HG03139 (cell line): ENCODE measurements around the gene EEF2K.

ENCODE experiments used
- ATAC-seq: cut with Tn5 transposase; IDR thresholded peaks from one replicate; pipeline ENCODE4 v1.9.1; 2021; ENCODE audit not compliant: unreplicated experiment

The EEF2K gene

GRCh38 chr16:22314661-22315626 is 108.9 kb downstream of the EEF2K start:
- ATAC-seq = no peak

DNA sequence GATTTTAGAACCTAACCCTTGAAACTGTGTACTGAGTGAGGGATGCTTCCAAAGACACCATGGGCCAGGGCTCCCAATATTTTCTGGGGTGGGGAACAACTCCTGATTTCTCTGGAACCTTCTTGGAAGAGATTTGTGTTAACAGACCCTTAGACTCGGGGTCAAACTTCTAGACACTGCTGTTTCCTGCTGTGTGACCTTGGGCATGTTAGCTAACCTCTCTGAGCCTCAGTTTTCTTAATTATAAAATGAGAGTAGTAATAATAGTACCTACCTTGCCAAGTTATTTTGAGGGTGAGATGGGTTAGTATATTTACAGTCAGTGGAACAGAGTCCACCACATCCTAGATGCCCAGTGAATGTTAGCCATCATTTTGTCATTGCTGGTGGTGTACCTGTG is 109.9 kb downstream of the EEF2K start:
- ATAC-seq = no peak

DNA sequence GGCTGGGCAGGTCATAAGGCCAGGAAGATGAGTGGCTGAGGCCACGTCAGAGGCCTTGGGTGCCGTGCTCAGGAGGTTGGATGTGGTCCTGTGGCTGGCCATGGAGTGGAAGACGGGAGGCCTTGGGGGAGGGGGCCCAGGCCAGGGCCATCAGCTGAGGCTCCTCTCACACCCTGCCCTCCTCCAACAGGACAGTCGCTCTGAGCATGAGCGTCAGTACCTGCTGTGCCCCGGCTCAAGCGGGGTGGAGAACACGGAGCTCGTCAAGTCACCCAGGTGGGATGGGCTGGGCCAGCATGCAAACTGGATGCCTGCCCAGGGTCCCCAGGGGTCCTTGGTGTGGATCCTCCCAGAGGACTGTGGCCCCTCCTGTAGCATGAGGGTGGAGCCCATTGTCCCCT is 110.3 kb downstream of the EEF2K start:
- ATAC-seq = no peak

DNA sequence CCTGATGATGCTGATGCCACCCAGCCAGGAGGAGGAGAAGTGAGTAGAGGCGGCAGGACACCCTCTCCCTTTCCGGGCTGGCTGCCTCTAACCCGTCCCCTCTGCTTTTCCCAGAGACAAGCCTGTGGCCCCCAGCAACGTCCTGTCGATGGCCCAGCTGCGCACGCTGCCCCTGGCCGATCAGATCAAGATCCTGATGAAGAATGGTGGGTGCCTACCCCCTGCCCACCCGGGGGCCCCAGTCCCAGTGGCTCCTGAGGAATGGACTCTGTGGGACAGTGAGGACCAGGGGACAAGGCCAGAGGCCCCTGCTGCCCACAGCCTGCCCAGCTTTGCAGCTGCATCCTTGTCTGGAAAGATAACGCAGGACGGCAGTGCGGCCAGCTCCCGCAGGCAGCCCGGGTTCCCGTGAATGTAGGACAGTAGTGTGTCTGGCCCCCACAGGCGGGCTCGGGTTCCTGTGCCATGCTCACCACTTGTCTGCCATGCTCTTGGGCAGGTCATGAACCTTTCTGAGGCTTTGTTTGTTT is 111.0 kb downstream of the EEF2K start:
- no peak for ATAC-seq

- no peak for ATAC-seq
These were observed 111.5 kb downstream of the EEF2K start for GRCh38 chr16:22317625-22318024.

GRCh38 chr16:22318690-22319358 is 112.7 kb downstream of the EEF2K start:
- ATAC-seq = no peak

DNA sequence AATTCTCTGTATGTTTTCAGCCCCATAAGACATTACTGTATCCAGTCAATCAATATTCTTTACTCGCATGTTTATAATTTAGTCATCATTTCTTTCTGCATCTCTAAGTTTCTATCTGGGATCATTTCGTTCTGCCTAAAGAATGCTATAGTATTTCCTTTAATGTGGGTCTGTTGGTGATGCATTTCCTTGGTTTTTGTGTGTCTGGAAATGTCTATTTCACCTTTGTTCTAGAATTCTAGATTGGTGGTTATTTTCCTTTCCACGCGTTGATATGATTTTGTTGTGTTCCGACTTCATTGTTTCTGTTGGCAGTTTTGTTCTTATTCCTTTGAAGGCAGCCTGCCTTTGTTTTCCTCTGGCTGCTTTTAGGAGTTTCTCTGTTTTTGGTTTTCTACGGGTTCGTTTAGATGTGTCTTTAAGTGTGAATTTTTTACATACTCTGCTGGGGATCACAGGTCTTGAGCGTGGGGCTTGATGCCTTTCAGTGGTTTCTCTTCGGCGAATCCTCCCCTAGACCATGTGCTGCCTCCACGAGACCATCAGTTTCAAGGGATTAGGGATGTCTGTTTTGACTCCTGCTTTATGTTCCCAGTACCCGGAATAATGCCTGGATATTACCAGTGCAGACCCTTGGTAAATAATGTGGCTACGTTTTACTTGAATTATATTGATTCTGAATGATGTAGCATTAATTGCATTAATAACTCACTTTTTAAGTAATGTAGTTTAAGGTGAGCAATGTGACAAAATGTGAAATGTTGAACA is 114.7 kb downstream of the EEF2K start:
- no peak for ATAC-seq

GRCh38 chr16:22321340-22322001 is 115.4 kb downstream of the EEF2K start:
- ATAC-seq = no peak

DNA sequence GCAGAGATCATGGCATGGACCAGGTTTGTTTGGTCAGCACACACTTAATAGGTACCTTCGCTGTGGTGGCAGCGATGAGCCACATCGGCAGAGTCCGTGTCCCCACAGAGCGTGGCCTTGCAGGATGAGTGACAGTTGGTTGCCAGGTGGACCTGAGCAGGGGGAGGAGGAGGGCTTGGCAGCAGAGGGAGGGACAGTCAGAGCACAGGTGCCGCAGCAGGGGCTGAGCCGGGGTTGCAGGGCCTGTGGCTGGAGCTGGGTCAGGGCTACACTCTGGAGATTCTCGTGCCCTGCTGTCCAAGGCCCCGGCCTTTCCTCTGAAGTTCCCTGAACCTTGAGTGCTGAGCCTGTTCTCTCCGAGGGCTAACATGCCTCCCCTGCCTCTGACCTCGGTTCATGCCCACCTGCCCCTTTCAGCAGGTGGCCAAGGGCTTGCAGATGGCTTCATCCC is 116.0 kb downstream of the EEF2K start:
- no peak for ATAC-seq

- ATAC-seq = no peak
These were observed 116.7 kb downstream of the EEF2K start for GRCh38 chr16:22322741-22323140.

- no peak for ATAC-seq
These were observed 117.3 kb downstream of the EEF2K start for GRCh38 chr16:22323173-22323958.

GRCh38 chr16:22323959-22324786 is 118.1 kb downstream of the EEF2K start:
- ATAC-seq = no peak

DNA sequence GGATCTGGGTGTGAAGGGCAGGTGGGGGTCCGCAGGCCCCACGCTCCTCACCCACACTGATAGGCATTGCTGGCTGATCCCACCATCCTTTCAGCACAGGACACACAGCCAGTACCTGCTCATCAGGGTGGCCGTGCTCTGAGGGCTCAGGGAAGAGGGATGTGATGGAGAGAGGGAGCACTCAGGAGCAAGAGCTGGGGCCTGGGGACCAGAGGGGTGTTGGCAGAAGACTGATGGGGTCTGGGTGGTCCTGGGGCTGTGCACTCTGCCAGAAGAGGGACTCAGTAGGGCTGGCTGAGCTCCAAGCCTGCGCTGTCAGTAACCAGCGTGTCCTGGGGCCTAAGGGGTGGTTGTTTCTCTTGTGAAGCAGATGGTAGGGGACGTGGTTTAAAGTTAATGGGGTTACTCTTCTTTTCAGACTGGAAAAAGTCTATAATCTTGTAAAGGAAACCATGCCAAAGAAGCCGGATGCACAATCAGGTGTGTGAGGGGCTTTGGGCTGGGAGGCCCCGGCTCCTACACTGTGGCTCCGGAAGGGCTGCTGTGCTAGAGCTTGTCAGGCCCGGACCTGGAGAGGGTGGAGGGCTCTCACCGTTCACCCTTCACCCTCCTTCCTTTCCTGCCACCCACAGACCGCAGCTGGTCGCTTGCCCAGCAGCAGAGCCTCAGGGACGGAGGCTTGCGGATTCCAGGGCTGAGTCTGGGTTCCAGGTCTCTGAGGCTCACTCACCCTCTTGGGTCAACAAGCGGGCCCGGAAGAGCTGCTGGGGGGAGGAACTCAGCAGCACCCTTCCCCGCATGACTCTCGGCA is 118.9 kb downstream of the EEF2K start:
- ATAC-seq = no peak

- no peak for ATAC-seq
These were observed 119.7 kb downstream of the EEF2K start for GRCh38 chr16:22325598-22326368.

GRCh38 chr16:22326369-22326652 is 120.2 kb downstream of the EEF2K start:
- no peak for ATAC-seq

DNA sequence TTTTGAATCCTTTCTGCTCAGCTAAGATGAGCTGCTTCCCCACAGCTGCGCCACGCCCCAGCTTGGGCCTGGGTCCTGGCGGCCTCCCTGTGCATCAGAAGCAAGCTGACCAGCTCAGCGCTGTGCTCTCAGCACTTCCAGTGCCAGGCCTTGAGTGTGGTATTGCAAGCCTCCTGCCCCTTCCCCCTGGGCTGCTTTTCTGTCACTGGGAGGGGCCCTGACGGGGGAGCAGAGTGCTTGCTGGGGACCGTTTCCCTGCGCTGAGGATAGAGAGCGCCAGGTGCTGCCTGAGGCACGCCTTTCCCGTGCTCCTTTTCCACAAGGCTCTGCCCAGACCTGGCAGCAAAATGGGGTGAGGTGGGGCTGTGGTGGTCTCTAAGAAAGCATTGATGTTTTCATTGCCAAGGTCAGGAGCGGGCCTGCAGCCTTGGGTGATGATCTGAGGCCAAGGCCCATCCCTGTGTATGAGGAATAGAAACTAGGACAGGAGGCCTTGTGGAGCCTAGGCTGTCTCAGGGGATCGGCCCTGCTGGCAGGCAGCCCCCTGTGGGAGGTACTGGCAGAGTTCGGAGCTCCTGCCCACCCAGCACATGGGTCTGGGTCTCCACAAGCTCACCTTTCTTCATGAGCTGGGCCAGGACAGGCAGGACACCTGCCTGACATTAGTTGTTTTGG is 120.8 kb downstream of the EEF2K start:
- no peak for ATAC-seq

- ATAC-seq = no peak
These were observed 121.3 kb downstream of the EEF2K start for GRCh38 chr16:22327446-22327775.
